Suprapubic skin (tissue), 4 donors: ENCODE measurements around the gene NCDN. TPM values are rescaled to one million over a fixed set of nuclear protein-coding genes. Genes with fewer than 3 reads are reported as not detected.

Source experiments
- DNase-seq, 2 donors: peaks; one replicate each; pipeline ENCODE4 v3.0.0-alpha.2; 2019; ENCODE audit warnings: low spot score in 2 of 2
- H3K27ac ChIP-seq: fragments of 200-600 bp; sonication (generic); one replicate; pipeline ENCODE4 v1.5.1; 2019
- H3K27me3 ChIP-seq: fragments of 200-600 bp; sonication (generic); one replicate; pipeline ENCODE4 v1.5.1; 2019
- H3K36me3 ChIP-seq: fragments of 200-600 bp; sonication (generic); one replicate; pipeline ENCODE4 v1.5.1; 2019
- H3K4me1 ChIP-seq: fragments of 200-600 bp; sonication (generic); one replicate; pipeline ENCODE4 v1.5.1; 2019
- H3K4me3 ChIP-seq: fragments of 200-600 bp; sonication (generic); one replicate; pipeline ENCODE4 v1.5.1; 2019; ENCODE audit warnings: mild to moderate bottlenecking
- H3K9me3 ChIP-seq: fragments of 200-600 bp; sonication (generic); one replicate; pipeline ENCODE4 v1.5.1; 2019
- CTCF ChIP-seq, 2 donors: fragments of 200-600 bp in 1 of 2; fragments of 450-650 bp in 1 of 2; sonication (generic) in 1 of 2; IDR thresholded peaks; one replicate each; pipeline ENCODE4 v1.5.1; 2016 to 2019; ENCODE audit warnings: antibody characterized with exemption in 2 of 2, mild to moderate bottlenecking in 1 of 2, moderate library complexity in 1 of 2
- EP300 ChIP-seq: sonication (generic); formaldehyde crosslinking; IDR thresholded peaks from one replicate; pipeline ENCODE4 v1.6.1; 2017; ENCODE audit warnings: antibody characterized with exemption
- POLR2A ChIP-seq, 2 donors: fragments of 450-650 bp; IDR thresholded peaks; one replicate each; pipeline ENCODE4 v1.6.1; 2017; ENCODE audit warnings: antibody characterized with exemption in 2 of 2, mild to moderate bottlenecking in 2 of 2, moderate library complexity in 2 of 2
- POLR2AphosphoS5 ChIP-seq, 3 donors: sonication (generic); formaldehyde crosslinking; IDR thresholded peaks; one replicate each; pipeline ENCODE4 v1.6.1; 2017; ENCODE audit warnings: antibody characterized with exemption in 3 of 3
- WGBS: methylation state at CpG from one replicate; pipeline ENCODE4 v1.1.5; 2018; 5-methylcytosine and 5-hydroxymethylcytosine counted together
- total RNA-seq, 4 donors: library from RNA; depleted of rRNA; stranded (reverse); fragments of >200 nt; gene quantifications; one replicate each; pipeline ENCODE4 v1.1.0, GENCODE V29; 2016

NCDN gene
- total RNA-seq, 4 donors from 2014 or later = 14.1 to 26.2 (median 24.1) TPM

- 66% methylated on average over 2 of the region's 2 CpGs for WGBS
- no peak for TF ChIP-seq EP300
- no peak for TF ChIP-seq POLR2AphosphoS5 (IDR thresholded peaks at IDR 0.05)
- Histone ChIP-seq H3K36me3 (peaks cover 22% of the 10 kb centered on the region), H3K27ac (no peak overlapping the region), H3K9me3 (no peaks in the 10 kb centered on the region), H3K4me3 (no peak overlapping the region), H3K27me3 (no peaks in the 10 kb centered on the region), H3K4me1 (peaks cover 47% of the 10 kb centered on the region)
- no peak for DNase-seq
Observed at GRCh38 chr1:35553851-35554250, 3.7 kb upstream of the NCDN start.

- Histone ChIP-seq H3K9me3 (no peaks in the 10 kb centered on the region), H3K27me3 (no peaks in the 10 kb centered on the region), H3K4me3 (no peak overlapping the region), H3K27ac (no peak overlapping the region), H3K36me3 (peaks cover 22% of the 10 kb centered on the region), H3K4me1 (peaks cover 53% of the 10 kb centered on the region)
- TF ChIP-seq CTCF (IDR thresholded peaks at IDR 0.05) (no peak), EP300 (no peak), POLR2A (IDR thresholded peaks at IDR 0.05) (no peak), POLR2AphosphoS5 (IDR thresholded peaks at IDR 0.05) (no peak)
- DNase-seq = no peak
- WGBS = 37% methylated on average over 7 of the region's 7 CpGs
Observed at GRCh38 chr1:35554266-35555211, 3.1 kb upstream of the NCDN start.

GRCh38 chr1:35555212-35555584 is 2.4 kb upstream of the NCDN start:
- H3K4me3 ChIP-seq = no peak overlapping the region
- no peak for TF ChIP-seq POLR2AphosphoS5 (IDR thresholded peaks at IDR 0.05)
- no peak for TF ChIP-seq POLR2A (IDR thresholded peaks at IDR 0.05)
- no peak for TF ChIP-seq CTCF (IDR thresholded peaks at IDR 0.05)
- TF ChIP-seq EP300 = no peak
- no peaks in the 10 kb centered on the region for H3K27me3 ChIP-seq
- DNase-seq = no peak
- H3K9me3 ChIP-seq = no peaks in the 10 kb centered on the region
- WGBS = 42% methylated on average over 4 of the region's 4 CpGs
- peaks cover 57% of the 10 kb centered on the region for H3K4me1 ChIP-seq
- peak overlapping the region; percentile 11 for H3K27ac ChIP-seq
- H3K36me3 ChIP-seq = peaks cover 22% of the 10 kb centered on the region

GRCh38 chr1:35555601-35556477 is 1.8 kb upstream of the NCDN start:
- H3K36me3 ChIP-seq = peaks cover 20% of the 10 kb centered on the region
- DNase-seq = no peak
- peak overlapping the region; percentile 91 for H3K27ac ChIP-seq
- peak overlapping the region; percentile 76 for H3K4me3 ChIP-seq
- WGBS = 46% methylated on average over 10 of the region's 10 CpGs
- TF ChIP-seq POLR2A (IDR thresholded peaks at IDR 0.05) (no peak), POLR2AphosphoS5 (IDR thresholded peaks at IDR 0.05) (no peak), CTCF (IDR thresholded peaks at IDR 0.05) (no peak)
- no peaks in the 10 kb centered on the region for H3K9me3 ChIP-seq
- H3K27me3 ChIP-seq = no peaks in the 10 kb centered on the region
- H3K4me1 ChIP-seq = peaks cover 64% of the 10 kb centered on the region

GRCh38 chr1:35556484-35557117 is 998 bp upstream of the NCDN start:
- TF ChIP-seq POLR2AphosphoS5 (IDR thresholded peaks at IDR 0.05) = no peak
- TF ChIP-seq EP300 = no peak
- no peak for TF ChIP-seq CTCF (IDR thresholded peaks at IDR 0.05)
- TF ChIP-seq POLR2A (IDR thresholded peaks at IDR 0.05) = no peak
- Histone ChIP-seq H3K4me1 (peaks cover 71% of the 10 kb centered on the region), H3K27me3 (no peaks in the 10 kb centered on the region), H3K36me3 (peaks cover 14% of the 10 kb centered on the region), H3K4me3 (peak overlapping the region; percentile 76), H3K27ac (peak overlapping the region; percentile 91), H3K9me3 (no peaks in the 10 kb centered on the region)
- no peak for DNase-seq
- 2% methylated on average over 10 of the region's 17 CpGs for WGBS
